CD4-positive, alpha-beta memory T cell (primary cell): ENCODE data around the gene ANO10. TPM values are rescaled to one million over a fixed set of nuclear protein-coding genes. Genes with fewer than 3 reads are reported as not detected.

Source experiments
- CTCF ChIA-PET: fragments of 350-600 bp; sonication (Branson Sonifier 250); formaldehyde crosslinking; loops from one replicate; lab custom pipeline; 2021; ENCODE audit warnings: inconsistent platforms; ENCODE audit not compliant: partially characterized antibody; lab: Charles Lee
- POLR2A ChIA-PET: fragments of 350-600 bp; sonication (Branson Sonifier 250); formaldehyde crosslinking; loops from one replicate; lab custom pipeline; 2021; ENCODE audit not compliant: partially characterized antibody; lab: Charles Lee
- DNase-seq, 5 donors: peaks; one replicate each; pipeline versions ENCODE4 v3.0.0 to v3.0.0-alpha.2; 2020 to 2022; ENCODE audit warnings: mixed read lengths in 1 of 5
- H3K27ac ChIP-seq: one replicate; pipeline ENCODE4 v1.7.0; 2013; ENCODE audit warnings: low read depth, low read length
- H3K27me3 ChIP-seq: 2 replicates; pipeline ENCODE4 v1.7.0; 2013; ENCODE audit warnings: mild to moderate bottlenecking, low read length, moderate library complexity; ENCODE audit not compliant: insufficient read depth
- H3K36me3 ChIP-seq: 2 replicates; pipeline ENCODE4 v1.7.0; 2013; ENCODE audit warnings: mild to moderate bottlenecking, low read length, moderate library complexity; ENCODE audit not compliant: insufficient read depth
- H3K4me1 ChIP-seq: 2 replicates; pipeline ENCODE4 v1.7.0; 2013; ENCODE audit warnings: mild to moderate bottlenecking, low read length, moderate library complexity; ENCODE audit not compliant: insufficient read depth
- H3K4me3 ChIP-seq, 2 donors: one replicate each; pipeline ENCODE4 v1.7.0; 2013; ENCODE audit warnings: low read length in 2 of 2, mild to moderate bottlenecking in 1 of 2
- H3K9me3 ChIP-seq, 2 donors: one replicate each; pipeline ENCODE4 v1.7.0; 2013; ENCODE audit warnings: low read length in 2 of 2, control low read depth in 1 of 2; ENCODE audit not compliant: control insufficient read depth in 1 of 2
- H3K27ac Mint-ChIP-seq, 7 donors: one replicate each; pipeline ENCODE4 v1.8.0; 2020 to 2021; ENCODE audit warnings: mixed read lengths in 7 of 7, mild to moderate bottlenecking in 6 of 7, inconsistent platforms in 3 of 7, moderate library complexity in 3 of 7
- H3K27me3 Mint-ChIP-seq, 2 donors: one replicate each; pipeline ENCODE4 v1.8.0; 2020 to 2021; ENCODE audit warnings: mixed read lengths in 2 of 2
- H3K36me3 Mint-ChIP-seq, 2 donors: one replicate each; pipeline ENCODE4 v1.8.0; 2020 to 2021; ENCODE audit warnings: mixed read lengths in 2 of 2, inconsistent platforms in 1 of 2, mild to moderate bottlenecking in 1 of 2
- H3K4me1 Mint-ChIP-seq, 4 donors: one replicate each; pipeline ENCODE4 v1.8.0; 2020 to 2021; ENCODE audit warnings: mixed read lengths in 4 of 4, mild to moderate bottlenecking in 1 of 4
- H3K4me3 Mint-ChIP-seq, 8 donors: one replicate each; pipeline ENCODE4 v1.8.0; 2020 to 2021; ENCODE audit warnings: mixed read lengths in 8 of 8, mild to moderate bottlenecking in 7 of 8, moderate library complexity in 6 of 8, inconsistent platforms in 3 of 8
- H3K9me3 Mint-ChIP-seq, 8 donors: one replicate each; pipeline ENCODE4 v1.8.0; 2020 to 2021; ENCODE audit warnings: mixed read lengths in 8 of 8, mild to moderate bottlenecking in 5 of 8, inconsistent platforms in 3 of 8, moderate library complexity in 1 of 8
- intact Hi-C: fragments of 100-400 bp; cut with micrococcal nuclease; formaldehyde crosslinking; loops from one replicate; pipeline ENCODE4 v1.15.1; 2023
- polyA plus RNA-seq, 2 donors: library from polyadenylated mRNA; unstranded; fragments of 300-500 nt; fragmentation: Illumina TruSeq; gene quantifications; one replicate each; pipeline ENCODE4 v1.2.3, GENCODE V29; 2021
- total RNA-seq, 2 experiments: library from RNA; stranded (reverse); gene quantifications; one replicate each; pipeline ENCODE4 v1.2.3, GENCODE V29; 2021

Gene ANO10
- total and polyA plus RNA-seq, 4 experiments from 2014 or later: 8.6 to 9.9 (median 9.6) TPM

- no peak overlapping the region for H3K27ac Mint-ChIP-seq
Observed at GRCh38 chr3:43650345-43650744, 28.5 kb upstream of the ANO10 start.

GRCh38 chr3:43649365-43649968 is 27.7 kb upstream of the ANO10 start:
- H3K4me3 Mint-ChIP-seq: no peak overlapping the region
- DNase-seq: no peak
- no peaks in the 10 kb centered on the region for H3K4me1 Mint-ChIP-seq
- no peaks in the 10 kb centered on the region for H3K36me3 Mint-ChIP-seq
- H3K9me3 Mint-ChIP-seq: peaks cover 0 to 2% (median 0%) of the 10 kb centered on the region in 8 donors
- Histone ChIP-seq H3K36me3 (no peaks in the 10 kb centered on the region), H3K4me1 (no peaks in the 10 kb centered on the region), H3K27me3 (no peaks in the 10 kb centered on the region), H3K4me3 (no peak overlapping the region), H3K27ac (no peak overlapping the region), H3K9me3 (no peaks in the 10 kb centered on the region)
- CTCF ChIA-PET: no interaction called here
- no peak overlapping the region for H3K27ac Mint-ChIP-seq
- intact Hi-C loops: no loop called here
- peaks cover 10 to 12% of the 10 kb centered on the region in 2 donors for H3K27me3 Mint-ChIP-seq
- POLR2A ChIA-PET: no interaction called here

More at GRCh38 chr3:43650345-43650744, 28.5 kb upstream of the ANO10 start:
- H3K36me3 ChIP-seq: no peaks in the 10 kb centered on the region
- DNase-seq: no peak
- H3K4me3 ChIP-seq: no peak overlapping the region
- Mint-ChIP-seq H3K27me3 (peaks cover 10 to 12% of the 10 kb centered on the region in 2 donors), H3K9me3 (peaks cover 0 to 2% (median 0%) of the 10 kb centered on the region in 8 donors), H3K4me1 (no peaks in the 10 kb centered on the region), H3K4me3 (no peak overlapping the region), H3K36me3 (no peaks in the 10 kb centered on the region)
- intact Hi-C loops: no loop called here
- POLR2A ChIA-PET: no interaction called here
- no peaks in the 10 kb centered on the region for H3K9me3 ChIP-seq
- H3K27me3 ChIP-seq: no peaks in the 10 kb centered on the region
- H3K27ac ChIP-seq: no peak overlapping the region
- H3K4me1 ChIP-seq: no peaks in the 10 kb centered on the region
- CTCF ChIA-PET: no interaction called here

- ChIA-PET POLR2A (no interaction called here), CTCF (no interaction called here)
- intact Hi-C loops: no loop called here
- Mint-ChIP-seq H3K4me1 (no peaks in the 10 kb centered on the region), H3K9me3 (peaks cover 0 to 2% (median 0%) of the 10 kb centered on the region in 8 donors), H3K4me3 (no peak overlapping the region), H3K36me3 (no peaks in the 10 kb centered on the region), H3K27me3 (peaks cover 12% of the 10 kb centered on the region in 2 donors), H3K27ac (peak overlapping the region in 1 of 7 donors; percentile 13)
- no peak for DNase-seq
- no peaks in the 10 kb centered on the region for H3K4me1 ChIP-seq
- no peaks in the 10 kb centered on the region for H3K36me3 ChIP-seq
- H3K27ac ChIP-seq: no peak overlapping the region
- no peaks in the 10 kb centered on the region for H3K27me3 ChIP-seq
- H3K9me3 ChIP-seq: no peaks in the 10 kb centered on the region
- H3K4me3 ChIP-seq: no peak overlapping the region
Observed at GRCh38 chr3:43648957-43649356, 27.1 kb upstream of the ANO10 start.

GRCh38 chr3:43647331-43648166 is 25.7 kb upstream of the ANO10 start:
- H3K36me3 ChIP-seq: no peaks in the 10 kb centered on the region
- ChIA-PET POLR2A (no interaction called here), CTCF (no interaction called here)
- Mint-ChIP-seq H3K9me3 (peaks cover 0 to 2% (median 0%) of the 10 kb centered on the region in 8 donors), H3K4me1 (no peaks in the 10 kb centered on the region), H3K36me3 (no peaks in the 10 kb centered on the region), H3K27me3 (peaks cover 12 to 13% of the 10 kb centered on the region in 2 donors), H3K4me3 (no peak overlapping the region), H3K27ac (no peak overlapping the region)
- H3K27ac ChIP-seq: no peak overlapping the region
- intact Hi-C loops: no loop called here
- no peaks in the 10 kb centered on the region for H3K4me1 ChIP-seq
- H3K4me3 ChIP-seq: no peak overlapping the region
- DNase-seq: no peak
- H3K27me3 ChIP-seq: no peaks in the 10 kb centered on the region
- H3K9me3 ChIP-seq: no peaks in the 10 kb centered on the region

GRCh38 chr3:43644443-43644842 is 22.6 kb upstream of the ANO10 start:
- CTCF ChIA-PET: no interaction called here
- no peak overlapping the region for H3K4me3 ChIP-seq
- H3K27ac ChIP-seq: no peak overlapping the region
- H3K9me3 ChIP-seq: no peaks in the 10 kb centered on the region
- no peaks in the 10 kb centered on the region for H3K36me3 ChIP-seq
- Mint-ChIP-seq H3K9me3 (peaks cover 0 to 2% (median 0%) of the 10 kb centered on the region in 8 donors), H3K27me3 (peaks cover 8 to 11% of the 10 kb centered on the region in 2 donors), H3K27ac (no peak overlapping the region), H3K4me1 (no peaks in the 10 kb centered on the region), H3K4me3 (no peak overlapping the region), H3K36me3 (no peaks in the 10 kb centered on the region)
- no peaks in the 10 kb centered on the region for H3K27me3 ChIP-seq
- H3K4me1 ChIP-seq: no peaks in the 10 kb centered on the region
- intact Hi-C loops: no loop called here
- no peak for DNase-seq
- POLR2A ChIA-PET: no interaction called here

- Mint-ChIP-seq H3K9me3 (peaks cover 0 to 2% (median 0%) of the 10 kb centered on the region in 8 donors), H3K36me3 (no peaks in the 10 kb centered on the region), H3K4me1 (peaks cover 0 to 5% (median 2%) of the 10 kb centered on the region in 4 donors), H3K27me3 (peaks cover 6 to 8% of the 10 kb centered on the region in 2 donors), H3K27ac (no peak overlapping the region), H3K4me3 (no peak overlapping the region)
- Histone ChIP-seq H3K36me3 (no peaks in the 10 kb centered on the region), H3K27ac (no peak overlapping the region), H3K27me3 (no peaks in the 10 kb centered on the region), H3K4me3 (no peak overlapping the region), H3K4me1 (no peaks in the 10 kb centered on the region), H3K9me3 (no peaks in the 10 kb centered on the region)
- ChIA-PET CTCF (interaction anchor here (1.2 to 1.7 kb wide), 2 partner anchors 16 to 94 kb away, joined by 3 read pairs; no protein-coding TSS in a partner anchor), POLR2A (no interaction called here)
- intact Hi-C loops: no loop called here
- no peak for DNase-seq
Observed at GRCh38 chr3:43641306-43642114, 19.7 kb upstream of the ANO10 start.

GRCh38 chr3:43640681-43641080 is 18.9 kb upstream of the ANO10 start:
- H3K27me3 ChIP-seq: no peaks in the 10 kb centered on the region
- peaks cover 0 to 5% (median 2%) of the 10 kb centered on the region in 4 donors for H3K4me1 Mint-ChIP-seq
- H3K9me3 ChIP-seq: no peaks in the 10 kb centered on the region
- ChIA-PET POLR2A (no interaction called here), CTCF (interaction anchor here (1.7 kb wide), 1 partner anchor 16 kb away, joined by 3 read pairs; no protein-coding TSS in a partner anchor)
- H3K36me3 ChIP-seq: no peaks in the 10 kb centered on the region
- no peak for DNase-seq
- H3K27ac Mint-ChIP-seq: no peak overlapping the region
- H3K27me3 Mint-ChIP-seq: peaks cover 2 to 3% of the 10 kb centered on the region in 2 donors
- intact Hi-C loops: no loop called here
- H3K4me3 Mint-ChIP-seq: no peak overlapping the region
- H3K4me3 ChIP-seq: no peak overlapping the region
- H3K27ac ChIP-seq: no peak overlapping the region
- H3K4me1 ChIP-seq: no peaks in the 10 kb centered on the region
- H3K9me3 Mint-ChIP-seq: no peaks in the 10 kb centered on the region
- H3K36me3 Mint-ChIP-seq: no peaks in the 10 kb centered on the region
